GM19467 (cell line): ENCODE results near the gene XIRP1.
A peak's percentile ranks its signal among the peaks of the same experiment; 100 is the strongest.

Experiments used
- ATAC-seq: cut with Tn5 transposase; IDR thresholded peaks from one replicate; pipeline ENCODE4 v1.9.1; 2021; ENCODE audit warnings: mild to moderate bottlenecking, moderate library complexity; ENCODE audit not compliant: unreplicated experiment

XIRP1 gene

GRCh38 chr3:39211332-39212130, 19.1 kb upstream of the XIRP1 start:
- ATAC-seq = no peak

GRCh38 chr3:39210078-39210477, 17.7 kb upstream of the XIRP1 start:
- no peak for ATAC-seq

GRCh38 chr3:39209329-39209970, 17.1 kb upstream of the XIRP1 start:
- no peak for ATAC-seq

- no peak for ATAC-seq
Measured at GRCh38 chr3:39208463-39209055, 16.2 kb upstream of the XIRP1 start.

- no peak for ATAC-seq
Measured at GRCh38 chr3:39207361-39208186, 15.2 kb upstream of the XIRP1 start.

- ATAC-seq = no peak
Measured at GRCh38 chr3:39205919-39206516, 13.6 kb upstream of the XIRP1 start.

GRCh38 chr3:39205131-39205530, 12.7 kb upstream of the XIRP1 start:
- no peak for ATAC-seq

GRCh38 chr3:39203860-39204259, 11.5 kb upstream of the XIRP1 start:
- no peak for ATAC-seq

- no peak for ATAC-seq
Measured at GRCh38 chr3:39203402-39203801, 11.0 kb upstream of the XIRP1 start.

GRCh38 chr3:39202094-39202493, 9.7 kb upstream of the XIRP1 start:
- ATAC-seq = no peak

- ATAC-seq = no peak
Measured at GRCh38 chr3:39196671-39197356, 4.4 kb upstream of the XIRP1 start.

GRCh38 chr3:39196034-39196433, 3.6 kb upstream of the XIRP1 start:
- no peak for ATAC-seq

GRCh38 chr3:39193391-39193790, 996 bp upstream of the XIRP1 start:
- ATAC-seq = no peak

- ATAC-seq = no peak
Measured at GRCh38 chr3:39191773-39192172, 622 bp downstream of the XIRP1 start.

- no peak for ATAC-seq
Measured at GRCh38 chr3:39191111-39191510, 1.3 kb downstream of the XIRP1 start.

GRCh38 chr3:39190281-39191025, 1.9 kb downstream of the XIRP1 start:
- no peak for ATAC-seq

- peak; percentile 55 for ATAC-seq
Measured at GRCh38 chr3:39189959-39190269, 2.5 kb downstream of the XIRP1 start.

- peak; percentile 10 for ATAC-seq
Measured at GRCh38 chr3:39189150-39189958, 3.0 kb downstream of the XIRP1 start.
